GM12878 (cell line): ENCODE data around the gene PLEKHA5.

ENCODE experiments used
- ATF3 ChIP-seq: IDR thresholded peaks from 2 replicates; pipeline ENCODE4 v1.6.1; 2011; ENCODE audit warnings: low read depth, mild to moderate bottlenecking, low read length, moderate library complexity, borderline replicate concordance; ENCODE audit errors: extremely low read depth
- CTCF ChIP-seq, 3 experiments: IDR thresholded peaks in 2 of 3; conservative IDR thresholded peaks in 1 of 3; 2 replicates each; pipeline ENCODE4 v1.5.1; 2011; ENCODE audit warnings: low read depth in 3 of 3, low read length in 3 of 3, mild to moderate bottlenecking in 3 of 3, control low read depth in 2 of 3, moderate library complexity in 2 of 3, inconsistent platforms in 1 of 3, mixed read lengths in 1 of 3; ENCODE audit not compliant: control insufficient read depth in 2 of 3, insufficient read depth in 1 of 3; ENCODE audit errors: extremely low read depth in 1 of 3
- E4F1 ChIP-seq: fragments of 450-650 bp; IDR thresholded peaks from 2 replicates; pipeline ENCODE4 v1.6.1; 2018; ENCODE audit warnings: borderline replicate concordance, mild to moderate bottlenecking; ENCODE audit not compliant: partially characterized antibody
- KAT2A ChIP-seq: conservative IDR thresholded peaks from 2 replicates; pipeline ENCODE4 v1.6.1; 2011; ENCODE audit warnings: low read depth, low read length; ENCODE audit not compliant: control insufficient read depth
- MAX ChIP-seq: IDR thresholded peaks from 2 replicates; pipeline ENCODE4 v1.6.1; 2012; ENCODE audit warnings: low read depth, low read length, improper control_type of control experiment
- RAD21 ChIP-seq: IDR thresholded peaks from 2 replicates; pipeline ENCODE4 v1.6.1; 2011; ENCODE audit warnings: mild to moderate bottlenecking, low read depth, low read length, moderate library complexity; ENCODE audit not compliant: insufficient read depth
- SUZ12 ChIP-seq: fragments of 200-600 bp; sonication (generic); IDR thresholded peaks from one replicate; pipeline ENCODE4 v1.6.1; 2018; ENCODE audit warnings: antibody characterized with exemption, mild to moderate bottlenecking; ENCODE audit not compliant: unreplicated experiment
- ZNF24 ChIP-seq: fragments of 450-650 bp; IDR thresholded peaks from 2 replicates; pipeline ENCODE4 v1.6.1; 2017; ENCODE audit warnings: antibody characterized with exemption, mild to moderate bottlenecking

GRCh38 chr12:19387161-19387560 lies 257.6 kb downstream of the PLEKHA5 start:
- TF ChIP-seq SUZ12 (no peak), E4F1 (no peak), ATF3 (no peak), RAD21 (no peak), MAX (no peak), CTCF (IDR thresholded peaks at IDR 0.05 in 2 of 3, conservative IDR thresholded peaks at IDR 0.05 in 1 of 3; ENCODE audit: control insufficient read depth in 2 of 3, extremely low read depth in 1 of 3, insufficient read depth in 1 of 3, low read depth in 3 of 3, low read length in 3 of 3) (no peak), ZNF24 (no peak), KAT2A (no peak)
